Colonic mucosa (tissue), 4 donors: ENCODE data around the gene EDRF1. TPM values are rescaled to one million over a fixed set of nuclear protein-coding genes. Genes with fewer than 3 reads are reported as not detected.

Source experiments
- DNase-seq: peaks from one replicate; pipeline ENCODE4 v3.0.0-alpha.2; 2020
- H3K27ac ChIP-seq: fragments of 200-600 bp; one replicate; pipeline ENCODE4 v1.8.0; 2021
- H3K27me3 ChIP-seq: fragments of 200-600 bp; one replicate; pipeline ENCODE4 v1.8.0; 2021
- H3K36me3 ChIP-seq: fragments of 200-600 bp; one replicate; pipeline ENCODE4 v1.8.0; 2021
- H3K4me1 ChIP-seq: fragments of 200-600 bp; one replicate; pipeline ENCODE4 v1.8.0; 2021; ENCODE audit warnings: mild to moderate bottlenecking
- H3K4me3 ChIP-seq: fragments of 200-600 bp; one replicate; pipeline ENCODE4 v1.8.0; 2021
- H3K9ac ChIP-seq, 2 donors: one replicate each; pipeline ENCODE4 v1.7.0; 2013; ENCODE audit warnings: control low read depth in 2 of 2, low read depth in 2 of 2, low read length in 2 of 2
- H3K9me3 ChIP-seq: fragments of 200-600 bp; one replicate; pipeline ENCODE4 v1.8.0; 2021
- CTCF ChIP-seq: fragments of 200-600 bp; IDR thresholded peaks from one replicate; pipeline ENCODE4 v1.8.0; 2022; ENCODE audit warnings: antibody characterized with exemption, mild to moderate bottlenecking
- intact Hi-C: fragments of 100-400 bp; cut with DNase I; formaldehyde crosslinking; loops from one replicate; pipeline ENCODE4 v1.14.1; 2022
- total RNA-seq, 2 donors: library from RNA; stranded (reverse); fragmentation: NEBNext Ultra II Directional in 1 of 2; extraction: Animal tissue kit (Norgen Biotek cat#: 25700) in 1 of 2; gene quantifications; one replicate each; pipeline ENCODE4 v1.2.1, GENCODE V29; 2021
- donor health status: healthy.
- donor health status: DM: no; HTN: no; CAD: no.
- donor health status: DM: no; HTN: no; CAD: no.

Gene EDRF1
- total RNA-seq, 2 donors from 2014 or later = 16.4 to 20.4 TPM

- Histone ChIP-seq H3K4me3 (no peak overlapping the region), H3K4me1 (no peaks in the 10 kb centered on the region), H3K27ac (no peak overlapping the region), H3K9me3 (no peaks in the 10 kb centered on the region), H3K9ac (no peak overlapping the region), H3K27me3 (no peaks in the 10 kb centered on the region), H3K36me3 (no peaks in the 10 kb centered on the region)
- DNase-seq = no peak
- TF ChIP-seq CTCF = no peak
- intact Hi-C loops = no loop called here
Measured at GRCh38 chr10:125779403-125780327, 60.2 kb downstream of the EDRF1 start.

- no peaks in the 10 kb centered on the region for H3K9me3 ChIP-seq
- intact Hi-C loops = no loop called here
Measured at GRCh38 chr10:125781374-125781773, 61.9 kb downstream of the EDRF1 start.

GRCh38 chr10:125782054-125782453 lies 62.5 kb downstream of the EDRF1 start:
- Histone ChIP-seq H3K36me3 (no peaks in the 10 kb centered on the region), H3K27ac (no peak overlapping the region), H3K27me3 (no peaks in the 10 kb centered on the region), H3K4me1 (no peaks in the 10 kb centered on the region), H3K4me3 (no peak overlapping the region), H3K9ac (no peak overlapping the region), H3K9me3 (no peaks in the 10 kb centered on the region)
- TF ChIP-seq CTCF = no peak
- intact Hi-C loops = no loop called here
- no peak for DNase-seq

More at GRCh38 chr10:125781374-125781773, 61.9 kb downstream of the EDRF1 start:
- H3K9ac ChIP-seq = no peak overlapping the region
- H3K27ac ChIP-seq = no peak overlapping the region
- H3K4me3 ChIP-seq = no peak overlapping the region
- H3K36me3 ChIP-seq = no peaks in the 10 kb centered on the region
- H3K27me3 ChIP-seq = no peaks in the 10 kb centered on the region
- no peak for TF ChIP-seq CTCF
- H3K4me1 ChIP-seq = no peaks in the 10 kb centered on the region
- DNase-seq = no peak

- TF ChIP-seq CTCF = no peak
- H3K27ac ChIP-seq = no peak overlapping the region
- intact Hi-C loops = no loop called here
- DNase-seq = no peak
- no peaks in the 10 kb centered on the region for H3K36me3 ChIP-seq
- no peaks in the 10 kb centered on the region for H3K9me3 ChIP-seq
- H3K4me1 ChIP-seq = no peaks in the 10 kb centered on the region
- no peak overlapping the region for H3K9ac ChIP-seq
- H3K4me3 ChIP-seq = no peak overlapping the region
- no peaks in the 10 kb centered on the region for H3K27me3 ChIP-seq
Measured at GRCh38 chr10:125782616-125783015, 63.1 kb downstream of the EDRF1 start.

GRCh38 chr10:125783408-125783807 lies 63.9 kb downstream of the EDRF1 start:
- H3K36me3 ChIP-seq = no peaks in the 10 kb centered on the region
- TF ChIP-seq CTCF = no peak
- DNase-seq = no peak
- no peak overlapping the region for H3K9ac ChIP-seq
- intact Hi-C loops = no loop called here
- no peaks in the 10 kb centered on the region for H3K9me3 ChIP-seq
- H3K27ac ChIP-seq = no peak overlapping the region
- H3K4me3 ChIP-seq = no peak overlapping the region
- no peaks in the 10 kb centered on the region for H3K4me1 ChIP-seq
- no peaks in the 10 kb centered on the region for H3K27me3 ChIP-seq
